ENCODE results near the gene LAMB4. TPM values are rescaled to one million over a fixed set of nuclear protein-coding genes. Genes with fewer than 3 reads are reported as not detected.

Gene LAMB4
- total RNA-seq, 2 experiments from 2014 or later: 0.08 to 0.11 TPM

DNA sequence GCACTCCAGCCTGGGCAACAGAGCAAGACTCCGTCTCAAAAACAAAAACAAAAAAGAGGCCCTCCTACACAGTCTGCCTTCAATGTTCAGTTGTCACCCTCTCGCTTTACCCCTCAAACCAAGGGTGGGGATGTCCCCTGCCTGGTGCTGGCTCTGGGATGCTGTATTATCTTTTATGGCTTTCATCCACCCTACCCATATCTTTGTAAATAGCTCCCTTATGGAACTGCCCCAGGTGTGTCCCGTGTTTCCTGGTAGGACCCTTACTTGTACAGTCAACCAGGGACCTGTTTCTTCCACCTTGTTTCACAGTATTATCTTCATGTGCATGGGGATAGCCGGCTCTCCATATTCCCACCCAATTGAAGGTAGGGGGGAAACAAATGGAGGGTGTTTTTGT, 111.5 kb downstream of the LAMB4 start:
- Mint-ChIP-seq H3K4me3 (no peak overlapping the region), H3K27ac (no peak overlapping the region), H3K9me3 (no peaks in the 10 kb centered on the region), H3K27me3 (peaks cover 5% of the 10 kb centered on the region), H3K36me3 (ENCODE audit: low read depth) (no peaks in the 10 kb centered on the region), H3K4me1 (ENCODE audit: low read depth) (no peaks in the 10 kb centered on the region)
- intact Hi-C loops (cut with DNase I, micrococcal nuclease): no loop called here
- TF ChIP-seq, protein P1, sequence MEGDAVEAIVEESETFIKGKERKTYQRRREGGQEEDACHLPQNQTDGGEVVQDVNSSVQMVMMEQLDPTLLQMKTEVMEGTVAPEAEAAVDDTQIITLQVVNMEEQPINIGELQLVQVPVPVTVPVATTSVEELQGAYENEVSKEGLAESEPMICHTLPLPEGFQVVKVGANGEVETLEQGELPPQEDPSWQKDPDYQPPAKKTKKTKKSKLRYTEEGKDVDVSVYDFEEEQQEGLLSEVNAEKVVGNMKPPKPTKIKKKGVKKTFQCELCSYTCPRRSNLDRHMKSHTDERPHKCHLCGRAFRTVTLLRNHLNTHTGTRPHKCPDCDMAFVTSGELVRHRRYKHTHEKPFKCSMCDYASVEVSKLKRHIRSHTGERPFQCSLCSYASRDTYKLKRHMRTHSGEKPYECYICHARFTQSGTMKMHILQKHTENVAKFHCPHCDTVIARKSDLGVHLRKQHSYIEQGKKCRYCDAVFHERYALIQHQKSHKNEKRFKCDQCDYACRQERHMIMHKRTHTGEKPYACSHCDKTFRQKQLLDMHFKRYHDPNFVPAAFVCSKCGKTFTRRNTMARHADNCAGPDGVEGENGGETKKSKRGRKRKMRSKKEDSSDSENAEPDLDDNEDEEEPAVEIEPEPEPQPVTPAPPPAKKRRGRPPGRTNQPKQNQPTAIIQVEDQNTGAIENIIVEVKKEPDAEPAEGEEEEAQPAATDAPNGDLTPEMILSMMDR (IDR thresholded peaks at IDR 0.05): no peak
- Histone ChIP-seq H3K27me3 (ENCODE audit: control insufficient read depth in 1 of 2, insufficient read depth in 2 of 2, low read length in 2 of 2) (no peaks in the 10 kb centered on the region), H3K4me3 (ENCODE audit: low read length) (no peak overlapping the region), H3K36me3 (ENCODE audit: insufficient read depth, low read length) (no peaks in the 10 kb centered on the region), H3K9me3 (ENCODE audit: control insufficient read depth in 1 of 2, insufficient read depth in 1 of 2, low read length in 2 of 2) (no peaks in the 10 kb centered on the region), H3K27ac (ENCODE audit: low read depth in 1 of 2, low read length in 2 of 2) (no peak overlapping the region), H3K4me1 (ENCODE audit: insufficient read depth, low read length) (no peaks in the 10 kb centered on the region)
- DNase-seq: no peak
- ChIA-PET CTCF (no interaction called here), POLR2A (no interaction called here)
- no peak for ATAC-seq (ENCODE audit: poor library complexity)

DNA sequence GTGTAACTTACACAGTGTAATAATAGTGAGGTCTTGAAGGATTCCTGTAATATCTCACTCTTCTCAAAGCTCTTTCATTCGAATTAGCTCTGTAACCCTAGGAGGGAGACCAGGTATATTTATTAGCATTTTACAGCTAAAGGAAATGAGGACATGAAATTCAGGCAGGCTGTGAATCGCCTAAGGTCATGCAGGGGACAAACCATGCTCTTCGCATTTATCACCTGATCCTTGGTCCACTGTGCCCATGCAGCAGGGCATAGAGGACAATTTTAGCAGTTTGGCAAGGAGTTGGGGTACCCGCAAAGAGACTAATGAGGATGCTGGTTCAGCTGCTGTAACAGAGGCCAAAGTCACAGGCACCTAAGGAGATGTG, 112.4 kb downstream of the LAMB4 start:
- H3K27me3 ChIP-seq (ENCODE audit: control insufficient read depth in 1 of 2, insufficient read depth in 2 of 2, low read length in 2 of 2): peaks cover 0 to 3% of the 10 kb centered on the region in 2 experiments
- no peaks in the 10 kb centered on the region for H3K36me3 Mint-ChIP-seq (ENCODE audit: low read depth)
- no peaks in the 10 kb centered on the region for H3K9me3 Mint-ChIP-seq
- H3K4me3 Mint-ChIP-seq: no peak overlapping the region
- peaks cover 7% of the 10 kb centered on the region for H3K27me3 Mint-ChIP-seq
- no peaks in the 10 kb centered on the region for H3K9me3 ChIP-seq (ENCODE audit: control insufficient read depth in 1 of 2, insufficient read depth in 1 of 2, low read length in 2 of 2)
- intact Hi-C loops (cut with DNase I, micrococcal nuclease): no loop called here
- no peak for ATAC-seq (ENCODE audit: poor library complexity)
- POLR2A ChIA-PET: no interaction called here
- CTCF ChIA-PET: interaction anchor here (0.8 kb wide), 1 partner anchor 13 kb away, joined by 3 read pairs; no protein-coding TSS in a partner anchor
- no peak for DNase-seq
- H3K36me3 ChIP-seq (ENCODE audit: insufficient read depth, low read length): no peaks in the 10 kb centered on the region
- H3K4me3 ChIP-seq (ENCODE audit: low read length): no peak overlapping the region
- no peaks in the 10 kb centered on the region for H3K4me1 ChIP-seq (ENCODE audit: insufficient read depth, low read length)
- H3K27ac ChIP-seq (ENCODE audit: low read depth in 1 of 2, low read length in 2 of 2): no peak overlapping the region
- no peak overlapping the region for H3K27ac Mint-ChIP-seq
- H3K4me1 Mint-ChIP-seq (ENCODE audit: low read depth): no peaks in the 10 kb centered on the region
- TF ChIP-seq, protein P1 (IDR thresholded peaks at IDR 0.05): no peak

DNA sequence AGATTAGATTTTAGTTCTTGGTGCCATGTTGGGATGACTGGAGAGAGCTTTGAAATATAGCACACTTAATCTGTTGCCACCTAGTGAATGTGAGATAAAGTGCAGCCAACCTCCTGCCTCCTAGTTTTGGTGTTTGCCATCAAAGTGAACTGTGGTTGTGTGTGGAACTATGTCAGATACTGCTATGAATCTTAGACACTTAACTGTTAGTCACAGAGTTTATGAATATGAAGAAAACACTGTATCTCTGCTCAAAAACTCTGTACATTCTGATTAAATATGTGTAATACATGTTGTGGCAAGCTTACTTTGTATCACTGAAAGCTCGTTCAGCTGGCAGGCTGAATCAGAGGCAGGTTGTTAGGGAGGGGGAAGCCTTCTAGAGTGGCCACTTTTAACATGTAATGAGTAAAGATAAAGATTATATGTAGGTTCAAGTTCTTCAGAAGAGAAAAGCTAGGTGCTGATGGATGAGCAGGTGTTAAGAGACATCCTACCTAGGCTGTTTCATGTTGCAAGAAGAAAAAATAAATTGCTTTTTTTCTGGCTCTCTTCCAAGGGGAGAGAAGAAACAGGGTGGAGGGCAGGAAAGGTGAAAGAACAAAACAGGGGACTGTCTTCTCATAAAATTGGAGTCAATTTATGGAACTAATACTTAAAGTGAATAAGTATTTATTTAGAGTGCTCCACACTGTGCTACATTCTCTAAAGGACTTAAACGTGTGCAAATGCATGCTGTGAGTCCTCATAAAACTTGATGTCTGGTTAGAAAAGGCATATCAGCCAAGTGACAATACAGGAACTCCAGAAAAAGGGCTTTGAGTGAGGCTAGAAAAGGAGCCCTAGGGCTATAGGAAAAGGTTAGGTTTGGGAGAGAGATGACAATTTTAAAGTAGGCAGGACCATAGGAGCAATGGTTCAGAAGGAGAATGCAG, 113.1 kb downstream of the LAMB4 start:
- Mint-ChIP-seq H3K27me3 (peaks cover 10% of the 10 kb centered on the region), H3K36me3 (ENCODE audit: low read depth) (no peaks in the 10 kb centered on the region), H3K4me3 (no peak overlapping the region), H3K4me1 (ENCODE audit: low read depth) (no peaks in the 10 kb centered on the region), H3K9me3 (no peaks in the 10 kb centered on the region), H3K27ac (no peak overlapping the region)
- DNase-seq: no peak
- CTCF ChIA-PET: interaction anchor here (0.8 kb wide), 1 partner anchor 14 kb away, joined by 3 read pairs; no protein-coding TSS in a partner anchor
- Histone ChIP-seq H3K27me3 (ENCODE audit: control insufficient read depth in 1 of 2, insufficient read depth in 2 of 2, low read length in 2 of 2) (peaks cover 0 to 8% of the 10 kb centered on the region in 2 experiments), H3K27ac (ENCODE audit: low read depth in 1 of 2, low read length in 2 of 2) (no peak overlapping the region), H3K4me3 (ENCODE audit: low read length) (no peak overlapping the region), H3K9me3 (ENCODE audit: control insufficient read depth in 1 of 2, insufficient read depth in 1 of 2, low read length in 2 of 2) (no peaks in the 10 kb centered on the region), H3K4me1 (ENCODE audit: insufficient read depth, low read length) (no peaks in the 10 kb centered on the region), H3K36me3 (ENCODE audit: insufficient read depth, low read length) (no peaks in the 10 kb centered on the region)
- TF ChIP-seq, protein P1 (IDR thresholded peaks at IDR 0.05): no peak
- no peak for ATAC-seq (ENCODE audit: poor library complexity)
- POLR2A ChIA-PET: no interaction called here
- intact Hi-C loops (cut with DNase I, micrococcal nuclease): no loop called here
